ENCODE results near the gene ELL. TPM values are rescaled to one million over a fixed set of nuclear protein-coding genes. Genes with fewer than 3 reads are reported as not detected.

The ELL gene
- total and polyA plus RNA-seq, 9 of the 15 experiments (the other 6 are each of a cell fraction or from before 2014, with no cell fraction given), result 0.24 to 22.5 (median 4.1) TPM

DNA sequence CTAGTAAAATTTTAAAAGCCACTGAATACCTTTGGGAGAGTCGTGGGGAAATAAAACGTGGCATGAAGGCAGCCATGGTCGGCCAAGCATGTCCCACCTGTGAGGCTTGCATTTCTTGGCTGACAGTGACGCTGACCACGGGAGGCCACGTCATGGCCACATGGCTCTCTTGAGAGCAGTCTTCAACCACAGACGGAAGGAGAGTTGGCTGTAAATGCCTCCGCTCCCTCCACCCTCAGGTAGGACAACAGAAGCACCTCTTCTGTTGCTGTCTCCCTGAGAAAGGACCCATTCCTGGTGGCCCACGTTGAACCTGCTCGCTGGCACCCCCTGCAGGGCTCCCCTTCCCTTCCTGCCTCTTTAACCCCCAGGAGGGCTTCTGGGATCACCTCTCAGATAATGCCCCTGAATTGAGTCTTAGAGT lies 113.8 kb downstream of the ELL start (continued):
- TF ChIP-seq E2F5 (CRISPR knock-in tag; IDR thresholded peaks at IDR 0.05), result 0 out of 2 replicates have a peak, but pooled peaks have one; percentile 54
- TF ChIP-seq ZBTB7A (IDR thresholded peaks at IDR 0.05; ENCODE audit: borderline replicate concordance, control insufficient read depth, low read depth, low read length), result peak; percentile 41; the same call in 1 of the 2 replicates
- no peak for TF ChIP-seq IRF9 (tag; IDR thresholded peaks at IDR 0.05)
- no peak for TF ChIP-seq NFXL1 (CRISPR knock-in tag; IDR thresholded peaks at IDR 0.05)
- peak; percentile 38; the same call in 1 of the 2 replicates for TF ChIP-seq CTBP1 (IDR thresholded peaks at IDR 0.05; ENCODE audit: borderline replicate concordance)

DNA sequence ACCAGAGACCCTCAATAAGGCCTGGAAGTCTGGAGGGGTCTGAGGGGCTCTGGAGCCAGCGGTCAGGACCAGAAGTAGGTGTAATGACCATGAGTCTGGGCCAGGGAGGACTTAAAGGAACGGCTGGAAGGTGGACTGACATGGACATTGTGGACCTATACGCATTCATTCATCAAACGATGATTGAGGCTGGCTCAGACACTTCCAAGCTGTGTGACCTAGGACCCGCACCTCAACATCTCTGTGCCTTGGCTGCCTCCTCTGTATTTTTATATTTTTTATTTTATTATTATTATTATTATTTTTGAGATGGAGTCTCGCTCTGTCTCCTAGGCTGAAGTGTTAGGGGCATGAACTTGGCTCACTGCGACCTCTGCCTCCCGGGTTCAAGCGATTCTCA lies 115.1 kb downstream of the ELL start:
- Histone ChIP-seq H3K9ac (ENCODE audit: insufficient read depth in 1 of 2, low read depth in 2 of 2, low read length in 2 of 2) (peak overlapping the region in 1 of 2 experiments; percentile 55; a peak in 1 of 4 replicates), H3K4me1 (replicated peaks in 1 of 2; ENCODE audit: control insufficient read depth in 2 of 2, insufficient read depth in 2 of 2, low read length in 2 of 2) (peaks cover 3 to 25% of the 10 kb centered on the region in 2 experiments; a peak in 4 of 5 replicates), H2AFZ (ENCODE audit: low read depth, low read length) (no peak overlapping the region), H3K79me2 (ENCODE audit: control insufficient read depth, insufficient read depth, low read length) (no peaks in the 10 kb centered on the region), H3K4me3 (no peak overlapping the region), H3K4me2 (ENCODE audit: insufficient read depth, low read length) (no peak overlapping the region), H3K27ac (ENCODE audit: extremely low read depth, low read depth, low read length) (no peak overlapping the region), H3K9me3 (replicated peaks; ENCODE audit: control insufficient read depth, insufficient read depth, low read depth, low read length) (no peaks in the 10 kb centered on the region), H3K27me3 (ENCODE audit: control insufficient read depth in 2 of 2, insufficient read depth in 2 of 2, low read length in 2 of 2) (no peaks in the 10 kb centered on the region), H3K36me3 (ENCODE audit: control insufficient read depth, insufficient read depth, low read length) (no peaks in the 10 kb centered on the region), H3K9me1 (ENCODE audit: control insufficient read depth, insufficient read depth, low read length) (no peaks in the 10 kb centered on the region), H4K20me1 (replicated peaks; ENCODE audit: control insufficient read depth, insufficient read depth, low read length) (no peaks in the 10 kb centered on the region)
- no peak for DNase-seq (ENCODE audit: extremely low read depth in 1 of 4, low spot score in 3 of 4)
- BruUV-seq (replicated peaks), result no TSS peak
- no peak for FAIRE-seq
- POLR2A ChIA-PET, result interaction anchor here (0.5 to 0.9 kb wide), 4 partner anchors 16 to 160 kb away, joined by 3 to 4 read pairs (median 3); no protein-coding TSS in a partner anchor
- intact Hi-C loops (cut with micrococcal nuclease), result no loop called here
- 87% methylated on average over 9 of the region's 9 CpGs for WGBS (ENCODE audit: insufficient coverage, low coverage, missing lambda C conversion rate)
- no peak for ATAC-seq
- CTCF ChIA-PET (ENCODE audit: low intra/inter-chr PET ratio), result no interaction called here
- in situ Hi-C loops (cut with MboI), result loop anchor here (5.0 kb wide), 2 partner anchors 64 to 134 kb away; partner anchors contain the start of genes IQCN and PGPEP1
- TF ChIP-seq KLF13 (tag; IDR thresholded peaks at IDR 0.05; ENCODE audit: borderline replicate concordance, low read depth), result no peak
- TF ChIP-seq IRF1 (CRISPR knock-in tag; IDR thresholded peaks at IDR 0.05; ENCODE audit: borderline replicate concordance), result no peak
- TF ChIP-seq STAT6 (CRISPR knock-in tag; IDR thresholded peaks at IDR 0.05), result no peak
- no peak for TF ChIP-seq YBX1 (IDR thresholded peaks at IDR 0.05)
- peak; percentile 69 for TF ChIP-seq ZFP36 (IDR thresholded peaks at IDR 0.05; ENCODE audit: low read depth, low read length, partially characterized antibody)
- no peak for TF ChIP-seq TCF7 (IDR thresholded peaks at IDR 0.05; ENCODE audit: borderline replicate concordance)
- TF ChIP-seq ZNF253 (CRISPR knock-in tag; conservative IDR thresholded peaks at IDR 0.05), result no peak
- TF ChIP-seq NFRKB (IDR thresholded peaks at IDR 0.05; ENCODE audit: low read depth), result no peak
- no peak for TF ChIP-seq BACH1 (tag; IDR thresholded peaks at IDR 0.05)
- no peak for TF ChIP-seq MTA3 (IDR thresholded peaks at IDR 0.05; ENCODE audit: borderline replicate concordance)
- TF ChIP-seq POLR2A (conservative IDR thresholded peaks at IDR 0.05), result no peak
- TF ChIP-seq ZNF408 (CRISPR knock-in tag; IDR thresholded peaks at IDR 0.05; ENCODE audit: low read depth), result no peak
